Measurements from ENCODE around the gene ZNF892.

Gene ZNF892

DNA sequence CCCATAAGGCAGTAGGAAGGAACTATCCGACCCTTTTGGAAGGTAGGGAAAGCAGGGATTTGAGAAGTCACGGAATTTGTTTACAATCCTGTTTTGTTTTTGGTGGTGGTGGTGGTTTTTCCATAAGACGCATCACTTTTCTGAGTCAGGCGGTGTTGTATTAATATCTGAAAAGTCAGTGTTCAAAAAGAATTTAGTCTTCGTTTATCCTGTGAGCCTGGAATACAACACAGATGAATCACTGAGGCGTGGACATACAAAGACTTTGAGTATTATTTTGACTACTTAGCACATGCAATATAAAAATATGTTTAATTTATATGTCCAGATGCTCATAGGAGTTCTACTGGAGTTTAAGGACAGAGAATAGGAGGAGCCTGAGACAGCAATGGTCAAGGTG lies 785 bp downstream of the ZNF892 start:
- peak; percentile 51 for DNase-seq (ENCODE audit: low spot score)
- ChIA-PET POLR2A (ENCODE audit: low non-redundant PET) (no interaction called here), CTCF (no interaction called here)
- TF ChIP-seq CTCF (conservative IDR thresholded peaks at IDR 0.05; ENCODE audit: low read depth): no peak
- peak overlapping the region; percentile 83 for H3K27ac ChIP-seq

DNA sequence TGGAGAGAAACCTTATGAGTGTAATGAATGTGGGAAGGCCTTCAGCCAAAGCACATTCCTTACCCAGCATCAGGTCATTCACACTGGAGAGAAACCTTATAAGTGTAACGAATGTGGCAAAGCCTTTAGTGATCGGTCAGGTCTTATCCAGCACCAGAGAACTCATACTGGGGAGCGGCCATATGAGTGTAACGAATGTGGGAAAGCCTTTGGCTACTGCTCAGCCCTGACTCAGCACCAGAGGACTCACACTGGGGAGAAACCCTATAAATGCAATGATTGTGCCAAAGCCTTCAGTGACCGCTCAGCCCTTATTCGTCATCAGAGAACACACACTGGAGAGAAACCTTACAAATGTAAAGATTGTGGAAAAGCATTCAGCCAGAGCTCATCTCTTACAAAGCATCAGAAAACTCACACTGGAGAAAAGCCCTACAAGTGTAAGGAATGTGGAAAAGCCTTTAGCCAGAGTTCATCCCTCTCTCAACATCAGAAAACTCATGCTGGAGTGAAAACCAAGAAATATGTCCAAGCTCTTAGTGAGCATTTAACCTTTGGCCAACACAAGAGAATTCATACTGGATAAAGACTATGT lies 7.8 kb downstream of the ZNF892 start:
- DNase-seq (ENCODE audit: low spot score): no peak
- CTCF ChIA-PET: no interaction called here
- no peak overlapping the region for H3K27ac ChIP-seq
- no peak for TF ChIP-seq CTCF (conservative IDR thresholded peaks at IDR 0.05; ENCODE audit: low read depth)
- POLR2A ChIA-PET (ENCODE audit: low non-redundant PET): no interaction called here

DNA sequence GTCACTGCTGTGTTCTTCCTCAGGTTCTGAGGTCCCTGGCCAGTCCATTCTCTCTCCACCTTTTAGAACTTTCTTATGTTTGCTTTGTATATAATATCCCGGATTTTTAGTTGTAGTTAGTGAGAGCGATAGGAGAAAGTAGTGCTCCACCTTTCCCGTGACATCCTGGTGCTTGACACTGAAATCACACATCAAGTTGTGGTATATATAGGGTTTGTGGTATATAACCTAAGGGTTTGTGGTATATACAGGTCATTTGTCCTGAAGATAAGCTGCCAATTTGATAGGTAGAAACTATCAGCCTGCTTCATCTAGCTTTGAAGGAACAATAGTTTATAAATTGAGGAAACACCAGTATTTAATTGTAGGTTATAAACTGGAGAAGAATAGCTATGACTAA lies 13.1 kb downstream of the ZNF892 start:
- ChIA-PET CTCF (interaction anchor here (0.7 kb wide), 1 partner anchor 11 kb away, joined by 4 read pairs; no protein-coding TSS in a partner anchor), POLR2A (ENCODE audit: low non-redundant PET) (no interaction called here)
- DNase-seq (ENCODE audit: low spot score): no peak
- H3K27ac ChIP-seq: no peak overlapping the region
- no peak for TF ChIP-seq CTCF (conservative IDR thresholded peaks at IDR 0.05; ENCODE audit: low read depth)

GRCh38 chr2:95225658-95226057 lies 18.3 kb downstream of the ZNF892 start:
- CTCF ChIA-PET: interaction anchor here (0.6 to 1.1 kb wide), 2 partner anchors 90 to 119 kb away, joined by 3 read pairs; no protein-coding TSS in a partner anchor
- TF ChIP-seq CTCF (conservative IDR thresholded peaks at IDR 0.05; ENCODE audit: low read depth): no peak
- no peak overlapping the region for H3K27ac ChIP-seq

DNA sequence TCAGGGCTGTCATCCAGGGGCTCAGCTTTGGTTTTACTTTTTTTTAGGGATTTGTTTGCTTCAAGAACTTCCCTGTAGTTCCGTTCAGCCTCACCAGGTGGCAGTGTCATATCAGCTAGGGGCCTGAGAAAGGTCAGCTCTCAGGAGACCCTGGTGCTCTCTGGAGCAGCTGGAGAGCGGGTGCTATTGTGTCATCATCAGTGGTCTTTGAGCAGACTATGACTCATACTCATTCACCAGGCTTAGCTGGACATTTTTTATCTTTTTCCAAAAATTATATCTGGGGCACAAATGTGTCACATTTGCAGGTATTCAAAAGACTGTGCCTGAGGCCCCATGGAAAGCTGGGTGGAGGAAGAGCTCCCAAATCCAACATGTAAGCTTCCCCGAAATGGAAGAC lies 24.4 kb downstream of the ZNF892 start:
- POLR2A ChIA-PET (ENCODE audit: low non-redundant PET): interaction anchor here (0.8 to 1.5 kb wide), 2 partner anchors 46 to 83 kb away, joined by 3 to 5 read pairs; no protein-coding TSS in a partner anchor
- peak; percentile 72 for DNase-seq (ENCODE audit: low spot score)
- no peak overlapping the region for H3K27ac ChIP-seq
- peak; percentile 88 for TF ChIP-seq CTCF (conservative IDR thresholded peaks at IDR 0.05; ENCODE audit: low read depth)
- CTCF ChIA-PET: interaction anchor here (0.6 to 3.1 kb wide), 33 partner anchors 8 to 161 kb away, joined by 3 to 62 read pairs (median 5); partner anchors contain the start of gene PROM2

More at GRCh38 chr2:95225658-95226057, 18.3 kb downstream of the ZNF892 start:
- POLR2A ChIA-PET (ENCODE audit: low non-redundant PET): interaction anchor here (0.6 kb wide), 1 partner anchor 49 kb away, joined by 3 read pairs; no protein-coding TSS in a partner anchor
- DNase-seq (ENCODE audit: low spot score): no peak

GRCh38 chr2:95232232-95232631 lies 24.9 kb downstream of the ZNF892 start:
- ChIA-PET POLR2A (ENCODE audit: low non-redundant PET) (interaction anchor here (1.5 kb wide), 1 partner anchor 45 kb away, joined by 5 read pairs; no protein-coding TSS in a partner anchor), CTCF (interaction anchor here (0.8 to 3.1 kb wide), 25 partner anchors 8 to 161 kb away, joined by 3 to 62 read pairs (median 7); partner anchors contain the start of gene PROM2)
- no peak for DNase-seq (ENCODE audit: low spot score)
- no peak overlapping the region for H3K27ac ChIP-seq
- no peak for TF ChIP-seq CTCF (conservative IDR thresholded peaks at IDR 0.05; ENCODE audit: low read depth)
